ENCODE results near the gene MAML2. TPM values are rescaled to one million over a fixed set of nuclear protein-coding genes. Genes with fewer than 3 reads are reported as not detected.

Gene MAML2
- total RNA-seq, 1 donor from 2014 or later, result 3.8 TPM

GRCh38 chr11:96267496-96268032 is 75.4 kb downstream of the MAML2 start:
- Histone ChIP-seq H4K20me1 (ENCODE audit: low read depth) (no peaks in the 10 kb centered on the region), H3K4me2 (no peak overlapping the region), H3K27me3 (no peaks in the 10 kb centered on the region), H3K9ac (no peak overlapping the region), H3K36me3 (no peaks in the 10 kb centered on the region), H3F3A (ENCODE audit: low read depth) (no peaks in the 10 kb centered on the region), H2AFZ (replicated peaks) (no peak overlapping the region), H3K27ac (no peak overlapping the region), H3K79me2 (ENCODE audit: low read depth) (no peaks in the 10 kb centered on the region), H3K9me3 (ENCODE audit: low read depth) (peaks cover 4% of the 10 kb centered on the region), H3K4me1 (no peaks in the 10 kb centered on the region), H3K4me3 (no peak overlapping the region)
- Mint-ChIP-seq H3K27ac (no peak overlapping the region), H3K9me3 (peaks cover 13% of the 10 kb centered on the region), H3K27me3 (ENCODE audit: insufficient read depth, low read depth) (no peaks in the 10 kb centered on the region), H3K36me3 (peaks cover 23% of the 10 kb centered on the region), H3K4me1 (peaks cover 4% of the 10 kb centered on the region), H3K4me3 (no peak overlapping the region)
- no peak for DNase-seq (ENCODE audit: low spot score)
- TF ChIP-seq EZH2phosphoT487 (IDR thresholded peaks at IDR 0.05) (no peak), EZH2 (IDR thresholded peaks at IDR 0.05) (no peak), CTCF (IDR thresholded peaks at IDR 0.05) (no peak)

- Histone ChIP-seq H3K9ac (no peak overlapping the region), H2AFZ (replicated peaks) (no peak overlapping the region), H3K27me3 (no peaks in the 10 kb centered on the region), H3K79me2 (ENCODE audit: low read depth) (no peaks in the 10 kb centered on the region), H4K20me1 (ENCODE audit: low read depth) (no peaks in the 10 kb centered on the region), H3K9me3 (ENCODE audit: low read depth) (peaks cover 4% of the 10 kb centered on the region), H3K36me3 (no peaks in the 10 kb centered on the region), H3K4me3 (no peak overlapping the region), H3K4me2 (no peak overlapping the region), H3K27ac (no peak overlapping the region), H3K4me1 (no peaks in the 10 kb centered on the region), H3F3A (ENCODE audit: low read depth) (no peaks in the 10 kb centered on the region)
- TF ChIP-seq EZH2phosphoT487 (IDR thresholded peaks at IDR 0.05) (no peak), EZH2 (IDR thresholded peaks at IDR 0.05) (no peak), CTCF (IDR thresholded peaks at IDR 0.05) (no peak)
- no peaks in the 10 kb centered on the region for H3K4me1 Mint-ChIP-seq
- peaks cover 13% of the 10 kb centered on the region for H3K9me3 Mint-ChIP-seq
- no peak for DNase-seq (ENCODE audit: low spot score)
- no peaks in the 10 kb centered on the region for H3K27me3 Mint-ChIP-seq (ENCODE audit: insufficient read depth, low read depth)
- no peak overlapping the region for H3K27ac Mint-ChIP-seq
- H3K4me3 Mint-ChIP-seq, result no peak overlapping the region
- peaks cover 23% of the 10 kb centered on the region for H3K36me3 Mint-ChIP-seq
Observed at GRCh38 chr11:96267001-96267495, 75.9 kb downstream of the MAML2 start.

- H3K36me3 Mint-ChIP-seq, result peaks cover 14% of the 10 kb centered on the region
- no peaks in the 10 kb centered on the region for H4K20me1 ChIP-seq (ENCODE audit: low read depth)
- no peaks in the 10 kb centered on the region for H3K4me1 ChIP-seq
- H3K9me3 ChIP-seq (ENCODE audit: low read depth), result peaks cover 4% of the 10 kb centered on the region
- no peak overlapping the region for H3K4me2 ChIP-seq
- no peak overlapping the region for H3K4me3 Mint-ChIP-seq
- H3K4me1 Mint-ChIP-seq, result no peaks in the 10 kb centered on the region
- no peak for DNase-seq (ENCODE audit: low spot score)
- no peaks in the 10 kb centered on the region for H3K27me3 Mint-ChIP-seq (ENCODE audit: insufficient read depth, low read depth)
- no peaks in the 10 kb centered on the region for H3K79me2 ChIP-seq (ENCODE audit: low read depth)
- H3K27me3 ChIP-seq, result no peaks in the 10 kb centered on the region
- H3K9ac ChIP-seq, result no peak overlapping the region
- no peak for TF ChIP-seq EZH2phosphoT487 (IDR thresholded peaks at IDR 0.05)
- TF ChIP-seq CTCF (IDR thresholded peaks at IDR 0.05), result no peak
- TF ChIP-seq EZH2 (IDR thresholded peaks at IDR 0.05), result no peak
- H3K9me3 Mint-ChIP-seq, result peaks cover 8% of the 10 kb centered on the region
- no peaks in the 10 kb centered on the region for H3K36me3 ChIP-seq
- no peak overlapping the region for H2AFZ ChIP-seq (replicated peaks)
- no peak overlapping the region for H3K27ac ChIP-seq
- H3K27ac Mint-ChIP-seq, result no peak overlapping the region
- H3K4me3 ChIP-seq, result no peak overlapping the region
- H3F3A ChIP-seq (ENCODE audit: low read depth), result no peaks in the 10 kb centered on the region
Observed at GRCh38 chr11:96265972-96266371, 77.0 kb downstream of the MAML2 start.

Measured in neural progenitor cell (in vitro differentiated cells).